Stimulated activated CD8-positive, alpha-beta memory T cell treated with anti-CD3 and anti-CD28 coated beads, Interleukin-4, amount 100 ng/mL, for 1 hour (primary cell): ENCODE results near the gene SGF29.
"Not testable (repeated sequence)": the region's sequence is repeated elsewhere in the genome, so short reads cannot be mapped to it uniquely, and the experiment has no call there.

Experiments
- DNase-seq, 2 donors: peaks; one replicate each; pipeline ENCODE4 v3.0.0-alpha.2; 2020; ENCODE audit warnings: low read depth in 2 of 2, low spot score in 1 of 2

SGF29 gene

GRCh38 chr16:28609631-28610594 is 56.2 kb downstream of the SGF29 start, which contains the start of gene SULT1A1:
Gene SULT1A1 (minus strand): TSS chr16:28610044. CDS start chr16:28608855, 1,189 bp downstream.
- DNase-seq, result no peak

DNA sequence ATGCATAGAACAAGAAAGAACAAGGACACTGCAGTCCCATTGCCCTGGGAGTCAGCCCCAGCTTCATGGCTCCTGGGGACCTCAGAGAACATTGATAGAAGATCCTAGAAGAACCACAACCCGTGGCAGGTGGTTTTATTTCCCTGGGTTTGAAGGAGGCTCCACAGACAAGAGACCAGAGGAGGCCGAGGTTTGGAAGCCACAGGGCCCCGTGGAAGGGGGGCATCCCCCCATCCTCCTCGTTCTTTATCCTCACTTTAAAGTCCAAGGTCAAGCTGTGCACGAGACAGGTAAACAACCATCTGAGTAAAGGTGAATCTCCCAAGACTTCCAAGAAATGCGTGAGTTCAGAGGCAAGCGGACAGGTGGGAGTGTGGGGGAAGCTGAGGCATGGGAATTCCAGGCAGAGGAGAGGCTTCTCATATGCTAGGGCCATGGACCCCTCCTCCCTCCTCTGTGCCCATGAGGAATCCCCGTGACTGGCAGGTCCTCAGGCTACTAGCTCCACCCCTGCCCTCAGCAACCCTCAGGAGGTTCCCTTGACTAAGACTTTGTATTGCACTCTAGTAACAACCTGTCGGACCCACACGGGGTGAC is 57.0 kb downstream of the SGF29 start:
- DNase-seq, result no peak

- DNase-seq, result not testable (repeated sequence)
These were observed 58.9 kb downstream of the SGF29 start for GRCh38 chr16:28612359-28613280.

GRCh38 chr16:28613912-28614311 is 60.2 kb downstream of the SGF29 start:
- not testable (repeated sequence) for DNase-seq

DNA sequence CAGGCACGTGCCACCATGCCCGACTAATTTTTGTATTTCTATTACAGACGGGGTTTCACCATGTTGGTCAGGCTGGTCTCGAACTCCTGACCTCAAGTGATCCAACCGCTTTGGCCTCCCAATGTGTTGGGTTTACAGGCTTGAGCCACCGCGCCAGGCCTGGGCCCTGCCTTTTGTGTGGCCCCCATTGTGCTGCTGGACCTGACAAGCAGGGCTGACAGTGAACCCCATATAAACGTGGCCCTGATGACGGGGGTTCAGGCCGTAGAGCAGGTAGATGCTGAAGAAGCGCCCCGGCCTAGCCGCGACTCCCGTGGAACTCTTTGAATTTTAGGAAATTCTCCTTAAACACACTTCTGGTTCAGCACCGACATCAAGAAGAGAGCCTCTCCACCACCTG is 60.8 kb downstream of the SGF29 start:
- not testable (repeated sequence) for DNase-seq

DNA sequence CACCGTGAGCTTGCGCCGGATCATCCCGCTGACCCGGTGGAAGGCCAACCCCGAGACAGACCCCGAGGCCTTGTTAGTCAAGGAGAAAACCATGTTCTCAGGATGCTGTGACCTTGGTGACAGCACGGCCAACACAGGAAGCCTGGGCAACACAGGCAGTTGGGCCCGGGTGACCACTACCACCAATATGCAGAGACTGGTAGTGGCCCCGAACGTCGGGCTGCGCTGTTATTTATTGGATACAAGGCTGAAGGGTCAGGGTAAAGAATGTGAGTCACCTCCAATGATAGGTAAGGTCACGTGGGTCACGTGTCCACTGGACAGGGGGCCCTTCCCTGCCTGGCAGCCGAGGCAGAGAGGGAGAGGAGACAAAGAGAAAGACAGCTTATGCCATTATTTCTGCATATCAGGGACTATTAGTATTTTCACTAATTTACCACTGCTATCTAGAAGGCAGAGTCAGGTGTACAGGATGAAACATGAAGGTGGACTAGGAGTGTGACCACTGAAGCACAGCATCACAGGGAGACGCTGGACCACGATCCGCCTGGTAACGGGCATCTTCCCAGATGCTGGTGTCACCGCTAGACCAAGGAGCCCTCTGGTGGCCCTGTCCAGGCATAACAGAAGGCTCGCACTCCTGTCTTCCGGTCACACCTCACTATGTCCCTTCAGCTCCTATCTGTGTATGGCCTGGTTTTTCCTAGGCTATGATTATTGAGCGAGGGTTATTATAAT is 61.9 kb downstream of the SGF29 start:
- not testable (repeated sequence) for DNase-seq

- not testable (repeated sequence) for DNase-seq
These were observed 62.5 kb downstream of the SGF29 start for GRCh38 chr16:28616224-28616577.

- DNase-seq, result no peak
These were observed 62.9 kb downstream of the SGF29 start for GRCh38 chr16:28616636-28617035.

- no peak for DNase-seq
These were observed 64.2 kb downstream of the SGF29 start for GRCh38 chr16:28617874-28618273.

- not testable (repeated sequence) for DNase-seq
These were observed 66.6 kb downstream of the SGF29 start for GRCh38 chr16:28620316-28620715.

GRCh38 chr16:28621481-28622155 is 67.9 kb downstream of the SGF29 start:
- DNase-seq, result no peak

DNA sequence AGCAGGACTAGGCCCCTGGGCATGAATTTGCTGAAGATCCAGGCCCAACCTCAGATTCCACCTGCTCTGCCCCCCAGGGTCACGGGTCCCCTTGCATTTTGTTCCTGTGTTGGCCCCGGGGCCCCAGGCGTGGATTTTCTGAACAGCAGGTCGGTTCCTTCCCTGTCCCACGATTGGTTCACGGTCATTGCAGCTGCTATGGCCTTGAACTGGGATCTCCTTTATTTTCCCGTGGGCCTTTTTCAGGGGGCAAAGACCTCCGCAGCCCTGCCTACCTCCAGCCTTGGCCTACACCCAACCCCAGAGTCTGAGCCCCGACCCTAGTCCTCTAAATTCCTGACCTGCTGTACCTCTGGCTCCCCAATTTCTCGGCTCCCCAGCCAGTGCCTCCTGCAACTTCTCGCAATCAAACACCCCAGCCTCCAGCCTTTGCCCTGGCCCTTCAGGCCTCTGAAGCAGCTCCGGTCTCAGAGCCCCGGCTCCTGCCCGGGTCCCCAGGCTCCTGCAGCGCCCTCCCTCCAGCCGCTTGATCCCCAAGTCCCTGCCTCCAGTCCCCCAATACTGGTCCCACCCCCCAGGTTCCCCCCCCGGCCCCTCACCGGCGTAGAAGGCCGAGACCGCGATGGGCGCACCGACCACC is 68.9 kb downstream of the SGF29 start:
- DNase-seq, result not testable (repeated sequence)

DNA sequence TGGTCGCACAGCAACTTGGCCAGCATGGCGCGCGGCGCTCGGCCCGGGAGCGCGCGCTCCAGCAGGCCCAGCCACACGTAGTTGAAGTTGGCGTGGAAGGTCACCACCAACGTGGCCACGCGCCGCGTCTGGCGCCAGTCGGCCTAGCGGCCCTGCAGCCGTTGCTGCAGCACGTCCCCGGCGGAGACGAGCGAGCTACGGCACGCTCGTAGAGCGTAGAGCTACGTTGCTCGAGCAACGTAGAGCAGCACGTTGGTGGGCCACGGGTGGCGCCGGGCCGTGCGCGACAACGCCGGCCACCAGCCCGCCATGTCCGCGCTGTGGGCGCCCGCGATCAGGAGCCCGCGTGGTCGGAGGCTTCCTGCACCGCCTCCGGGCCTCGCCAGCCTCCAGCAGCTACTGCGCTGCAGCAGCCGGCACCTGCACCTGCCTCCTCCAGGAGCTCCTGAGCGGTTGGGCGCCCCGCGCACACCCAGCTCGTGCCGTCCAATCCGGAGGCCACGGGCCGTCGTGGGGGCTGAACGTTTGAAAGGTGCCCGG is 69.5 kb downstream of the SGF29 start:
- peak in 1 of 2 donors; percentile 25 for DNase-seq

DNA sequence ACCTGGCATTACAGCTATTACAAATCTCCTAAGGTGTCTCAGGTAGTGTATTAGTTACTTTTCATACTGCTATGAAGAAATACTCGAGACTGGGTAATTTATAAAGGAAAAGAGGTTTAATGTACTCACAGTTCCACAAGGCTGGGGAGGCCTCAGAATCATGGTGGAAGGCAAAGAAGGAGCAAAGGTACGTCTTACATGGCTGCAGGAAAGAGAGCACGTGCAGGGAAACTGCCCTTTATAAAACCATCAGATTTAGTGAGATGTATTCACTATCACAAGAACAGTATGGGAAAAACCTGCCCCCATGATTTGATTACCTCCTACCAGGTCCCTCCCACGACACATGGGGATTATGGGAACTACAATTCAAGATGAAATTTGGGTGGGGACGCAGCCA is 77.2 kb downstream of the SGF29 start:
- DNase-seq, result not testable (repeated sequence)

GRCh38 chr16:28636093-28636823 is 82.5 kb downstream of the SGF29 start:
- DNase-seq, result not testable (repeated sequence)

GRCh38 chr16:28637765-28638164 is 84.0 kb downstream of the SGF29 start, which contains the start of gene NPIPB8:
Gene NPIPB8 (plus strand): TSS chr16:28638065. CDS start chr16:28638361, 296 bp downstream.
- not testable (repeated sequence) for DNase-seq

DNA sequence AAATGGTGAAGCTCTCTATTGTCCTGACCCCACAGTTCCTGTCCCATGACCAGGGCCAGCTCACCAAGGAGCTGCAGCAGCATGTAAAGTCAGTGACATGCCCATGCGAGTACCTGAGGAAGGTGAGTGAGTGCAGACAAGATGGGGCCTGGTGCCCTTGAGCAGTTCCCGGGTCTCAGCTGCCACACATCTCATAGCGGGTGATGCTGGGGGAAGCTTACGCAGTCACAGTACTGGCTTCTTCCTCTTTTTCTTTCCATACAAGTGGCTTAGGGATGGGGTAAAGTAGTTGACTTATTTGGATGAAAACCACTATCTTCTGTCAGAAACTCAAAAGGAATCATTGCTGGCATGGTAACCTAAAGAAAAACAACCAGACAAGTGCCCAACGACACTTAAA is 84.6 kb downstream of the SGF29 start:
- DNase-seq, result not testable (repeated sequence)

DNA sequence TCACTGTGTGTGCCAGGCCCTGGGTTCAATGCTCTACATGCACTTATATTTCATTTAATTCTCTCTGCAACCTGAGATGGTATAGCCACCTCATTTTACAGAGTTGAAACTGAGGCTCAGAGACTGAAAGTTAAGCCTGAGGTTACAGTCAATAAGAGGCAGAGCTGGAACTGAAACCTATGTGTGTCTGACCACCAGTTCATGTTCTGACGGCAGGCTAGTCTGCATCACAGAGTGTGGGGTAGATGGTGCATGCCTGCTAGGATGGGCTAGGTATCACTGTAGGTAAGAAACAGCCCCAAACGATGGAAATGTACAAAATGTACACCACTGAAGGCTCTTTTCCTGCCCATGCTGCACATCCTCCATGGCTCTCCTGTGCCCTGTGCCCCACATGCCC is 86.2 kb downstream of the SGF29 start:
- DNase-seq, result not testable (repeated sequence)
